DMS 273 (cell line): ENCODE results near the gene NOP53.
"Not testable (repeated sequence)": the region's sequence is repeated elsewhere in the genome, so short reads cannot be mapped to it uniquely, and the experiment has no call there.

Experiments
- DNase-seq: peaks from one replicate; lab custom pipeline; 2025; ENCODE audit not compliant: unreplicated experiment; lab: John Stamatoyannopoulos, UW

NOP53 gene

DNA sequence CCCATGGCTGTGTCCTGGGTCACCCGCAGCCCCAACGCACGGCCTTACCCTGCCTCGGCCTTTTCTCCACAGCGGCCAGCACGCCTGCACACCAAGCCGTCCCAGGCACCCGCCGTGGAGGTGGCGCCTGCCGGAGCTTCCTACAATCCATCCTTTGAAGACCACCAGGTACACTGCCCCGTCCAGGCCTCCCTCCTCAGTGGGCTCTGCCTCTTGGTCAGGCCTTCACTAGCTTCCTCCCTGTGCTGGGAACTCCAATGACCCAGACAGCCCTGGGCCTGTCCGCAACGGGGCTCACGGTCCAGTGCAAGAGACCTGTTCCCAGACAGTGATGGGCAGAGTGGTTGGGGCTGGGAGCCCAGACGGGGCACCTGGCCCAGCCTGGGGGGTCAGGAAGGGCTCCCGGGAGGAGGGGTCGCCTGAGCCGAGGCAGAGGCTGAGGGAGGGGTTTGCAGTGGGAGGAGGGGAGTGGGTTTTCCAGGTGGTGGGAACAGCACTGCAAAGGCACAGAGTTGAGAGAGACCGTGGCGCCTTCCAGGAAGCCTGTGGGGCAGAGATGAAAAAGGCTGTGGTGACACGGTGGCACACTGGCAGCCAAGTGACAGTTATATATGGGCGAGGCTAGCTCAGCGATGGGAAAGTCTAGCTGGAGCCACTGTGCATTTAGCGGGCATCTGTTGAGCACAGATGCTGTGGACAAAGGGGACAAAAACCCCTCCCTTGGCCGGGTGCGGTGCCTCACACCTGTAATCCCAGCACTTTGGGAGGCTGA lies 7.3 kb downstream of the NOP53 start:
- no peak for DNase-seq

- DNase-seq, result no peak
Observed at GRCh38 chr19:47754206-47755064, 9.1 kb downstream of the NOP53 start.

- DNase-seq, result no peak
Observed at GRCh38 chr19:47755065-47755761, 9.9 kb downstream of the NOP53 start.

DNA sequence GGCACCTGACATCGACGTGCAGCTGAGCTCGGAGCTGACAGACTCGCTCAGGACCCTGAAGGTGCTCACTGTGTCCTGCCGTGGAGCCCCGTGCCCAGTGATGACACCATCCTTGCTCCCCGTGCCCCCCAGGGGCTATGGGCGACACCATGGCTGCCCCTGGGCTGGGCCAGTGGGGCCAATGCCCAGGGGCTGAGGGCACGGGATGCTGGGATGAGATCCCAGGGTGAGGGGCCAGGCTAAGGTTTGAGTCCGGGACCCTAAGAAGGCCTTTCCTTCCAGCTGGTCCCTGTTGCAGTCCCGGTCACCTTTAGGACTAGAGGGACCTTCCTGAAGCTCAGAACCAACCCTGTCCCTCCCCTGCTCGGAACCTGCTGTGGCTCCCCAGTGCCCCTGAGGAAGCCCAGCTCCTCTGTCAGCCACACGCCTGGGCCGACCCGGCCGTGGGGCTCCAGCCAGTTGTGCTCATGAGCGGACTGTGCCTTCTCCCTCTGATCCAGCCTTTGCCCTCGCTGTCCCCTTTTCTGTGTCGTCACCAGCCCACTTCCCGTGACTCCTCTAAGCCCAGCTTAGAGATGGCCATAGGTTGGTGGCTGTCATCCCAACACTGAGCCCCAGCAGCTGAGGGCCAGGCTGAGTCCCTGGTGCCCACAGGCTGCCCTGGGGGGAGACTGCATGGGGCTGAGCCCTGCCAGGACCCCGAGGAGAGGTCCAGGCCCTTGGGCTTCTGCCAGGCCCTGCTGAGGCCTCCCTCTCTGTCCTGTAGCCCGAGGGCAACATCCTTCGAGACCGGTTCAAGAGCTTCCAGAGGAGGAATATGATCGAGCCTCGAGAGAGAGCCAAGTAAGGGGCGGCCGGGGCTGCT lies 10.6 kb downstream of the NOP53 start:
- DNase-seq, result no peak

GRCh38 chr19:47756627-47756929 lies 11.2 kb downstream of the NOP53 start:
- DNase-seq, result no peak

GRCh38 chr19:47756953-47757608 lies 11.7 kb downstream of the NOP53 start:
- no peak for DNase-seq

GRCh38 chr19:47757617-47758442 lies 12.5 kb downstream of the NOP53 start:
- no peak for DNase-seq

DNA sequence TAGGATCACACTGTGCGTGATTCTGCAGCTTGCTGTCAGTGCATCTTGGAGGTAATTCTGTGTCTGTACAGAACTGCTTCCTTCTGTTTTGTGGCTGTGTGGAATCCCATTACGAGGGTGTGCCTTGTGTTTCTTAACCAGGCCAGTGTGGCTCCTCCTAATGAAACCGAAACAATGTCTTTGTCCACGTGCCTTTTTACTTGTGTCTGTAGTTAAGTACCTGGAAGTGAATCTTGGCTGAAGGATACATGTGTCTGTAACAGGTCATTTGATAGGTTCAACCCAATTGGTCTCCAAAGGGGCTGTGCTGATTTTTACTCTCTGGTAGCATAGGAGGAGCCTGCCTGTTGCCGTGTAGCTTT lies 13.1 kb downstream of the NOP53 start:
- no peak for DNase-seq

DNA sequence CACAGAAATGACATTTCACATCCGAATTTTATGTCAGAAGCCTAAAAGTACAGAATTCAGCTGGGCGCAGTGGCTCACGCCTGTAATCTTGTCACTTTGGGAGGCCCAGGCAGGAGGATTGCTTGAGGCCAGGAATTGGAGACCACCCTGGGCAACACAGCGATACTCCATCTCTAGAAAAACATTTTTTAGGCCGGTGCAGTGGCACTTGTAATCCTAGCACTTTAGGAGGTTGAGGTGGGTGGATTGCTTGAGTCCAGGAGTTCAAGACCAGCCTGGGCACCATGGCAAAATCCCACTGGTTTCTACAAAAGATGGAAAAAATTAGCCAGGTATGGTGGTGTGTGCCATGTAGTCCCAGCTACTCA lies 15.3 kb downstream of the NOP53 start:
- DNase-seq, result no peak

GRCh38 chr19:47761566-47761965 lies 16.2 kb downstream of the NOP53 start:
- DNase-seq, result no peak

- no peak for DNase-seq
Observed at GRCh38 chr19:47762151-47762550, 16.8 kb downstream of the NOP53 start.

DNA sequence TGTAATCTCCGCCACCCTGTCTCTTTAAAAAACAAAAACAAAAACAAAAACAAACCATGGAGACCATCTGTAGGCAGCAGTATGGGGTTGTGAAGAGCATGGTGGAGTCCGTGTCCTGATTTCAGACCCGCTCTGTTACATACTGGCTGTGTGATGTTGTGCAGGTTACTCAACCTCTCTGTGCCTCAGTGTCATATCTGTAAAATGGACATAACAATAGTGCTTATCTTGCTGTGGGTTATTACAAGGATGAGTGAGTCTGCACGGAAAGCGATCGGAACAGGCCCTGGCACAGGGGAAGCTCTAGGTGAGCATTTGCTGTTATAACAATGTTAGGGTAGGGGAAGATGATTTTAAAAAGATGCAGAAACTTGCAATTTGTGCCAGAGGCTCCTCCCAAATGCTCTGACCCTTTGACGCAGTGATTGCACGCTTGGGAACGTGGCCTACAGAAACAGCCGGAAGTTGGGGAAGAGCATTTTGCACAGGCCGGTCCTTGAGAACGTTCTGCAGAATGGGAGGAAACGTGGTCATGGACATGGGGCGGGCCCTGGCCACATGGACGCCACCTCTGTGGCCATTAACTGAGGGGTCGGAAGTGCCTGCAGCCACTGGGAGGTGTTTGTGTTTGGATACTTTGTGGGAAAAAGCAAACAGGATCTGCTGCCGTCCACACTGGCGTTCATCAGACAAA lies 17.4 kb downstream of the NOP53 start:
- DNase-seq, result no peak

- DNase-seq, result not testable (repeated sequence)
Observed at GRCh38 chr19:47764705-47765104, 19.4 kb downstream of the NOP53 start.

GRCh38 chr19:47765523-47766358 lies 20.4 kb downstream of the NOP53 start:
- peak; percentile 81 for DNase-seq

DNA sequence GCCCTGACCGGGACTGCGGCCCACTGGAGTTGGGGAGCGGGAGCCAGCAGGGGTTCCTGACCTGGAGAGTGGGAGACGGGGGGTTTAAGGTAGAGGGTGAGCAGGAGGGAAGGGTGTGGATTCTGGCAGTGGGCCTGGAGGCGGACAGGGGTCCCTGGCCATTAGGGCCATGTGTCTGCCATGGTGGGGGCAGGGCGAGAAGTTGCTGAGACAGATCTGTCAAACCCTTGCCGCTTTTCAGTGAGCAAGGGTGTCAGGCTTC lies 20.9 kb downstream of the NOP53 start:
- DNase-seq, result no peak

- DNase-seq, result no peak
Observed at GRCh38 chr19:47766670-47767069, 21.3 kb downstream of the NOP53 start.

- no peak for DNase-seq
Observed at GRCh38 chr19:47767349-47767748, 22.0 kb downstream of the NOP53 start.

DNA sequence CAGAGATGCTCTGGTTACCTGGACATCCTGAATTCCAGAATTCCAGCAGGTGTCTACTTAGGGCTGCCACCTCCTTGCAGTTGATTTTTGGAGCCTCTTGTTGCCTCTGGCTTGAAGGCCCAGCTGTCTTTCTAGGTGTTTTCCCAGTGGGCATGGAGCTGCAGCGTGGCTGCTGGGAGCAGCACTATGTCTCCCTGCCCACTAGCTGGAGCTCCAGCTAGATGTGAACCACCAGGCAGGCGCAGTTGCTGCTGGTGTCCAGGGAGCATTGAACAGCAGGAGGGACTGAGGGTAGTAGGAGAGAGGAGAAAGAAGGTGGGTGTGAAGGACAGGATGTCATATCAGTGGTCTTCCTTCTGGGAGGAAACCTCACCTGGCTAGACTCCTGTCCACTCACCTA lies 23.3 kb downstream of the NOP53 start:
- peak; percentile 31 for DNase-seq
